ENCODE data around the gene CCDC50.

DNA sequence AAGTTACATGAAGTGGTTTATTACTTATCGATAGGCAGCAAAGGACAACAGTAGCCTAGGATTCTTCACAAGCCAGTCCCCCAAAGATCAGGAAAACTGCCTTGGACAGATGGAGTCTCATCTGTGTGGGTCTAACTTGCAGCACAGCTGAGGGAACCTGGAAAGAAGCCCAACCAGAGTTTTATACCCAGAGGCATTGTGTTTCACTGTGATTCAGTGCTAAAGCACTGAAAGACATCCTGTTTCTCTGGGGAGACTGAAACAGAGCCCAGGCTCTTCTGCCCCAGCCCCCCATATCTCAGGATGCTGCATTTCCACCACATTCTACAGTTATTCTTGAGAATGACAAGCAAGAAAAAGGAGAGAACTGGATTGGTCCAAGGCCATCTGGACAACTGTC is 83.6 kb downstream of the CCDC50 start:
- TF ChIP-seq, protein P1, sequence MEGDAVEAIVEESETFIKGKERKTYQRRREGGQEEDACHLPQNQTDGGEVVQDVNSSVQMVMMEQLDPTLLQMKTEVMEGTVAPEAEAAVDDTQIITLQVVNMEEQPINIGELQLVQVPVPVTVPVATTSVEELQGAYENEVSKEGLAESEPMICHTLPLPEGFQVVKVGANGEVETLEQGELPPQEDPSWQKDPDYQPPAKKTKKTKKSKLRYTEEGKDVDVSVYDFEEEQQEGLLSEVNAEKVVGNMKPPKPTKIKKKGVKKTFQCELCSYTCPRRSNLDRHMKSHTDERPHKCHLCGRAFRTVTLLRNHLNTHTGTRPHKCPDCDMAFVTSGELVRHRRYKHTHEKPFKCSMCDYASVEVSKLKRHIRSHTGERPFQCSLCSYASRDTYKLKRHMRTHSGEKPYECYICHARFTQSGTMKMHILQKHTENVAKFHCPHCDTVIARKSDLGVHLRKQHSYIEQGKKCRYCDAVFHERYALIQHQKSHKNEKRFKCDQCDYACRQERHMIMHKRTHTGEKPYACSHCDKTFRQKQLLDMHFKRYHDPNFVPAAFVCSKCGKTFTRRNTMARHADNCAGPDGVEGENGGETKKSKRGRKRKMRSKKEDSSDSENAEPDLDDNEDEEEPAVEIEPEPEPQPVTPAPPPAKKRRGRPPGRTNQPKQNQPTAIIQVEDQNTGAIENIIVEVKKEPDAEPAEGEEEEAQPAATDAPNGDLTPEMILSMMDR (conservative IDR thresholded peaks at IDR 0.05; ENCODE audit: low read depth, low read length) = no peak
- TF ChIP-seq EZH2 (IDR thresholded peaks at IDR 0.05; ENCODE audit: borderline replicate concordance, low read depth, low read length, poor library complexity, severe bottlenecking) = no peak
